Smooth muscle cell (in vitro differentiated cells): Measurements from ENCODE around the gene MAEL. TPM values are rescaled to one million over a fixed set of nuclear protein-coding genes. Genes with fewer than 3 reads are reported as not detected.

Experiments
- DNase-seq: peaks from one replicate; lab custom pipeline; 2025; ENCODE audit not compliant: unreplicated experiment; lab: John Stamatoyannopoulos, UW
- H2AFZ ChIP-seq: fragments of 200-600 bp; sonication (generic); 2 replicates; pipeline ENCODE4 v1.6.0; 2016; ENCODE audit warnings: antibody characterized with exemption, low read depth, mild to moderate bottlenecking
- H3F3A ChIP-seq: fragments of 200-600 bp; sonication (generic); 2 replicates; pipeline ENCODE4 v1.6.0; 2017; ENCODE audit warnings: antibody characterized with exemption, low read depth
- H3K27ac ChIP-seq: fragments of 200-600 bp; sonication (generic); 2 replicates; pipeline ENCODE4 v1.5.1; 2016; ENCODE audit warnings: low read depth, mild to moderate bottlenecking
- H3K27me3 ChIP-seq: fragments of 200-600 bp; sonication (generic); 2 replicates; pipeline ENCODE4 v1.6.1; 2016; ENCODE audit warnings: low read depth, mild to moderate bottlenecking
- H3K36me3 ChIP-seq: fragments of 200-600 bp; sonication (generic); 2 replicates; pipeline ENCODE4 v1.5.1; 2016; ENCODE audit warnings: low read depth
- H3K4me1 ChIP-seq: fragments of 200-600 bp; sonication (generic); 2 replicates; pipeline ENCODE4 v1.5.1; 2016; ENCODE audit warnings: low read depth
- H3K4me2 ChIP-seq: fragments of 200-600 bp; sonication (generic); 2 replicates; pipeline ENCODE4 v1.6.0; 2016; ENCODE audit warnings: mild to moderate bottlenecking
- H3K4me3 ChIP-seq: fragments of 200-600 bp; sonication (generic); 2 replicates; pipeline ENCODE4 v1.5.1; 2016; ENCODE audit warnings: mild to moderate bottlenecking
- H3K79me2 ChIP-seq: fragments of 200-600 bp; sonication (generic); 2 replicates; pipeline ENCODE4 v1.6.0; 2016; ENCODE audit warnings: low read depth, mild to moderate bottlenecking
- H3K9ac ChIP-seq: fragments of 200-600 bp; sonication (generic); 2 replicates; pipeline ENCODE4 v1.6.0; 2016; ENCODE audit warnings: low read depth
- H3K9me3 ChIP-seq: fragments of 200-600 bp; sonication (generic); replicated peaks from 2 replicates; pipeline ENCODE4 v1.5.1; 2016; ENCODE audit warnings: low read depth
- H4K20me1 ChIP-seq: fragments of 200-600 bp; sonication (generic); 2 replicates; pipeline ENCODE4 v1.6.0; 2016; ENCODE audit warnings: low read depth
- WGBS: methylation state at CpG from one replicate; pipeline ENCODE4 v1.1.7; 2016; ENCODE audit warnings: low lambda C conversion rate; 5-methylcytosine and 5-hydroxymethylcytosine counted together
- polyA plus RNA-seq: library from polyadenylated mRNA; unstranded; fragments of >200 nt; fragmentation: Nextera tagmentation; extraction: Ambion mirVana; gene quantifications from 2 replicates; pipeline ENCODE4 v1.2.1, GENCODE V29; 2016
- total RNA-seq: library from RNA; depleted of rRNA; stranded (reverse); fragments of >200 nt; gene quantifications from 2 replicates; pipeline ENCODE4 v1.2.3, GENCODE V29; 2014
- TF ChIP-seq, protein P1 (sequence below): fragments of 200-600 bp; sonication (generic); IDR thresholded peaks from 2 replicates; pipeline ENCODE4 v1.5.1; 2017; ENCODE audit warnings: borderline replicate concordance, mild to moderate bottlenecking, antibody characterized with exemption; ENCODE audit not compliant: insufficient read depth, poor library complexity, severe bottlenecking

The MAEL gene
- total and polyA plus RNA-seq, 2 experiments from 2014 or later: 0.27 TPM; not detected in 1

DNA sequence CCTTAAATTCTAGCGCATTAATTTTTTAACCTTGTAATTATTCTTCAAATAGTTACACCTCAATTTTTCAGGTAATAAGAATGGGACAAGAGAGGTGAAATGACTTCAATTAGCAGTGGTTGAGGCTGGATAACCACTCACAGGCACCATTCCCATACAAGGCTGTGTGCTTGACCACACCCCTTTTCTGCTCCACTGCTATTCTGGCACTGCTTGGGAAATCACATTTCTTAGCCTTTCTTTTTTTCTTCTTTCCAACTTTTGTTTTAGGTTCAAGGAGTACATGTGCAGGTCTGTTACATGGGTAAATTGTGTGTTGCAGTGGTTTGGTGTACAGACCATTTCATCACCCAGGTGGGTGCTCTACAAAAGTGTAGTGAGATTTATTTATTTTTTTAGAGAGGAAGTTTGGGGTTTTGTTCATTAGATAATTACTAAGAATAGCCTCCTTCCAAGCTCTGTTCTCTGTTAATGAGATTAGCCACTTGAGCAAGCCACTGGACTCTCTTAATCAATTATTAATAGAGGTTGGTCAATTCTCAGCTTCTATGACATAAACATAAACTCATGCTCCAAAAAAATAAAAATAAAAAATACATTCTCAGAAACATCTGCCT is 28.1 kb upstream of the MAEL start:
- 96% methylated on average over 1 of the region's 1 CpG for WGBS
- Histone ChIP-seq H3K9ac (no peak overlapping the region), H3K4me2 (no peak overlapping the region), H3K79me2 (no peaks in the 10 kb centered on the region), H3F3A (no peaks in the 10 kb centered on the region), H3K4me1 (peaks cover 7% of the 10 kb centered on the region), H4K20me1 (no peaks in the 10 kb centered on the region), H2AFZ (no peak overlapping the region), H3K4me3 (no peak overlapping the region), H3K27me3 (peaks cover 64% of the 10 kb centered on the region), H3K9me3 (no peaks in the 10 kb centered on the region), H3K36me3 (no peaks in the 10 kb centered on the region), H3K27ac (no peak overlapping the region)
- DNase-seq: no peak
- TF ChIP-seq, protein P1, sequence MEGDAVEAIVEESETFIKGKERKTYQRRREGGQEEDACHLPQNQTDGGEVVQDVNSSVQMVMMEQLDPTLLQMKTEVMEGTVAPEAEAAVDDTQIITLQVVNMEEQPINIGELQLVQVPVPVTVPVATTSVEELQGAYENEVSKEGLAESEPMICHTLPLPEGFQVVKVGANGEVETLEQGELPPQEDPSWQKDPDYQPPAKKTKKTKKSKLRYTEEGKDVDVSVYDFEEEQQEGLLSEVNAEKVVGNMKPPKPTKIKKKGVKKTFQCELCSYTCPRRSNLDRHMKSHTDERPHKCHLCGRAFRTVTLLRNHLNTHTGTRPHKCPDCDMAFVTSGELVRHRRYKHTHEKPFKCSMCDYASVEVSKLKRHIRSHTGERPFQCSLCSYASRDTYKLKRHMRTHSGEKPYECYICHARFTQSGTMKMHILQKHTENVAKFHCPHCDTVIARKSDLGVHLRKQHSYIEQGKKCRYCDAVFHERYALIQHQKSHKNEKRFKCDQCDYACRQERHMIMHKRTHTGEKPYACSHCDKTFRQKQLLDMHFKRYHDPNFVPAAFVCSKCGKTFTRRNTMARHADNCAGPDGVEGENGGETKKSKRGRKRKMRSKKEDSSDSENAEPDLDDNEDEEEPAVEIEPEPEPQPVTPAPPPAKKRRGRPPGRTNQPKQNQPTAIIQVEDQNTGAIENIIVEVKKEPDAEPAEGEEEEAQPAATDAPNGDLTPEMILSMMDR: no peak

DNA sequence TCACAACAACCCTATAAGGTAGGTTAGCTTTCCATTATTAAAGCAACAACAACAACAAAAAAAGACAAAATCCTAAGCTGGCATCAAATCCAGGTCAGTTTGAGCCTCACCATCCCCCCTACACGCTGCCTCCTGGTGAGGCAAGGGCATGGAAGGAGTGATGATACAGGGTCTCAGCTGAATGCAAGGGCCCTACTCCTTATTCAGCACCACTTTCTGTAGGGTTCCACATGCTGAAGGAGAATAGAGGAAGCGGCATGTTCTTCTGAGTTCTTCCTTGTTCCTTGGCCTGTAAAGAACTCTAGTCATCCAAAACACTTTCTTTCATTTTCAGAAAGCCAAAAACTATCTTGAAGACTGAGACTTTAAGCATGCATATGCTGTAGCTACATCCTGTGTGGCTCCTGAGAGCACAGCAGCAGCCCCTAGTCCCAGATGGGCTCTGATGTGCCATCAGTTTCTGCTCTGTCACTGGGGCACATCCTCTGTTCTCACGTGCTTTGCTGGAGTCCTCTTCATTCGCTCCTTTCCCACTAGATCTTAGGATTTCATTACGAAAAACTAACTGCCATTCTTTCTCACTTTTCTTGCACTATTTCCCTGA is 19.9 kb upstream of the MAEL start:
- peaks cover 91% of the 10 kb centered on the region for H3K27me3 ChIP-seq
- TF ChIP-seq, protein P1: no peak
- H3K4me2 ChIP-seq: no peak overlapping the region

DNA sequence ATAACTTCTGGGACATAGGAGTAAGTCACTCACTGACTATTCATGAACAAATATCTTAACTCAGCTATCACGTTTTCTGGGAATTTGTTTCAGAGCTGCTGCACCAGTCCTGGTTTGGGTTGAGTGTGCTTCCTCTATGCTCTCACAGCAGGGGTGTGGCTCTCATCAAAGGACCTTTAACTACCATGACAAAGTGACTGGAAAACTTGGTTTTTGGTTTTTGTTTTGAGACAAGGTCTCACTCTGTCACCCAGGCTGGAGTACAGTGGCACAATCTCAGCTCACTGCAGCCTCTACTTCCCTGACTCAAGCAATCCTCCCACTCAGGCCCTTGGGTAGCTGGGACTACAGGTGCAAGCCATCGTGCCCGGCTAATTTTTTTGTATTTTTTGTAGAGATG is 17.8 kb upstream of the MAEL start:
- Histone ChIP-seq H3F3A (no peaks in the 10 kb centered on the region), H2AFZ (no peak overlapping the region), H3K4me3 (no peak overlapping the region), H4K20me1 (no peaks in the 10 kb centered on the region), H3K27ac (no peak overlapping the region), H3K9me3 (no peaks in the 10 kb centered on the region), H3K4me2 (no peak overlapping the region), H3K27me3 (peaks cover 93% of the 10 kb centered on the region), H3K79me2 (no peaks in the 10 kb centered on the region), H3K36me3 (no peaks in the 10 kb centered on the region), H3K9ac (no peak overlapping the region), H3K4me1 (peaks cover 24% of the 10 kb centered on the region)
- no peak for DNase-seq
- TF ChIP-seq, protein P1: no peak
- WGBS: 81% methylated on average over 3 of the region's 3 CpGs

More for the DNA sequence above, 19.9 kb upstream of the MAEL start:
- no peak overlapping the region for H3K9ac ChIP-seq
- H3F3A ChIP-seq: no peaks in the 10 kb centered on the region
- H3K4me3 ChIP-seq: no peak overlapping the region
- H2AFZ ChIP-seq: no peak overlapping the region
- WGBS: 85% methylated on average over 5 of the region's 5 CpGs
- no peaks in the 10 kb centered on the region for H3K36me3 ChIP-seq
- no peaks in the 10 kb centered on the region for H3K79me2 ChIP-seq
- H3K4me1 ChIP-seq: peaks cover 19% of the 10 kb centered on the region
- H3K9me3 ChIP-seq: no peaks in the 10 kb centered on the region
- no peak overlapping the region for H3K27ac ChIP-seq
- DNase-seq: no peak
- H4K20me1 ChIP-seq: no peaks in the 10 kb centered on the region

DNA sequence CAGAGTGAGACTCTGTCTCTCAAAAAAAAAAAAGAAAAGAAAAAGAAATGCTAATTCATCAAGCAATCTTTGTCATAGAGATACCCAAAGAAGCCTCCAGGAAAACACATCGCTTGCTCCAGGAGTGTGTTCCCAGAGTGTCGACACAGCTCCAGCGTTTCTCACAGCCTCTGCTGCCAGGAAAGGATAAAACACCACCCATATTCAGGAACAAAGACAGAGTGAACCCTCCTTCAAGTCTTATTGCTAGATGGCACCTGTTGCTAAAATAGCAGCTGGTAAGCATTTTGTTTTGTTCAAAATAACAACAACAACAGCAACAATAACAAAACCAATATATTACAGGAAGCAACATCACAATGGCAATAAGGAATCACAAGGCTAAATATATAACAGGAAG is 16.9 kb upstream of the MAEL start:
- Histone ChIP-seq H3F3A (no peaks in the 10 kb centered on the region), H4K20me1 (no peaks in the 10 kb centered on the region), H3K79me2 (no peaks in the 10 kb centered on the region), H3K9me3 (no peaks in the 10 kb centered on the region), H3K27ac (no peak overlapping the region), H3K4me1 (peaks cover 24% of the 10 kb centered on the region), H3K36me3 (no peaks in the 10 kb centered on the region), H3K27me3 (peaks cover 93% of the 10 kb centered on the region), H3K9ac (no peak overlapping the region), H2AFZ (no peak overlapping the region), H3K4me2 (no peak overlapping the region), H3K4me3 (no peak overlapping the region)
- DNase-seq: no peak
- WGBS: 81% methylated on average over 3 of the region's 3 CpGs
- TF ChIP-seq, protein P1: no peak
